Superior temporal gyrus (tissue), 1 donor: Measurements from ENCODE around the gene GPBP1.
"Not testable (repeated sequence)": the region's sequence is repeated elsewhere in the genome, so short reads cannot be mapped to it uniquely, and the experiment has no call there.

Experiments
- DNase-seq: peaks from one replicate; pipeline ENCODE4 v3.0.0-alpha.2; 2016; ENCODE audit errors: extremely low spot score

The GPBP1 gene

DNA sequence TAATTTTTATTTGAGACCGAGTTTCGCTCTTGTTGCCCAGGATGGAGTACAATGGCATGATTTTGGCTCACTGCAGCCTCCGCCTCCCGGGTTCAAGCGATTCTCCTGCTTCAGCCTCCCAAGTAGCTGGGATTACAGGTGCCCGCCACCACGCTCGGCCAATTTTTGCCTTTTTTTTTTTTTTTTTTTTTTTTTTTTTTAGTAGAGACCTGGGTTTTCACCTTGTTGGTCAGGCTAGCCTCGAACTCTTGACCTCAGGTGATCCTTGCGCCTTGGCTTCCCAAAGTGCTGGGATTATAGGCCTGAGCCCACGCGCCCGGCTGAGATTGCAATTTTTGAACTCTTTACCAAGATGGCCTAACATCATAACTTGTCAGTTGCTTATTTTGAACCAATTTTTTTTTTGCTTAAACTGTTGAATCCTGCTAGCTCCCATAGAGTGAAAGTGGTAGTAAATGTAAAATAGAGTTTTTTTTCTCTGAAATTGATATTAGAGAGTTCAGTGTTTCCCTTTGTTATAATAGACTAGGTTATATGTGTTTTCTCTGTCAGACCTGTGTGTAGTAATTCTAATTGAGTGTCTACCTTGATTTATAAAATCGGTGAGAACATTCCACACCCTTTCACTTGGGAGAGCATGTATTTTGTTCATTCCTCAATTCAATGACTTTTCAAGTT lies 3.8 kb downstream of the GPBP1 start:
- no peak for DNase-seq

DNA sequence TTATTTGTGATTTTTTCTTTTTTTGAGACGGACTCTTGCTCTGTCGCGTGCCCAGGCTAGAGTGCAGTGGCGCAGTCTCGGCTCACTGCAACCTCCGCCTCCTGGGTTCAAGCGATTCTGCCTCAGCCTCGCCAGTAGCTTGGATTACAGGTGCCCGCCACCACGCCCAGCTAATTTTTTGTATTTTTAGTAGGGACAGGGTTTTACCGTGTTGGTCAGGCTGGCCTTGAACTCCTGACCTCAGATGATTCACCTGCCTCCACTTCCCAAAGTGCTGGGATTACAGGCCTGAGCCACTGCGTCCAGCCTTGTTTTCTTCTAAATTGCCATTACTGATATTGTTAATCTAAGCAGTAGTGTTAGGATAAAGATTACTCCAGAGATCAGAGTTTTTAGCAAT lies 4.4 kb downstream of the GPBP1 start:
- not testable (repeated sequence) for DNase-seq

DNA sequence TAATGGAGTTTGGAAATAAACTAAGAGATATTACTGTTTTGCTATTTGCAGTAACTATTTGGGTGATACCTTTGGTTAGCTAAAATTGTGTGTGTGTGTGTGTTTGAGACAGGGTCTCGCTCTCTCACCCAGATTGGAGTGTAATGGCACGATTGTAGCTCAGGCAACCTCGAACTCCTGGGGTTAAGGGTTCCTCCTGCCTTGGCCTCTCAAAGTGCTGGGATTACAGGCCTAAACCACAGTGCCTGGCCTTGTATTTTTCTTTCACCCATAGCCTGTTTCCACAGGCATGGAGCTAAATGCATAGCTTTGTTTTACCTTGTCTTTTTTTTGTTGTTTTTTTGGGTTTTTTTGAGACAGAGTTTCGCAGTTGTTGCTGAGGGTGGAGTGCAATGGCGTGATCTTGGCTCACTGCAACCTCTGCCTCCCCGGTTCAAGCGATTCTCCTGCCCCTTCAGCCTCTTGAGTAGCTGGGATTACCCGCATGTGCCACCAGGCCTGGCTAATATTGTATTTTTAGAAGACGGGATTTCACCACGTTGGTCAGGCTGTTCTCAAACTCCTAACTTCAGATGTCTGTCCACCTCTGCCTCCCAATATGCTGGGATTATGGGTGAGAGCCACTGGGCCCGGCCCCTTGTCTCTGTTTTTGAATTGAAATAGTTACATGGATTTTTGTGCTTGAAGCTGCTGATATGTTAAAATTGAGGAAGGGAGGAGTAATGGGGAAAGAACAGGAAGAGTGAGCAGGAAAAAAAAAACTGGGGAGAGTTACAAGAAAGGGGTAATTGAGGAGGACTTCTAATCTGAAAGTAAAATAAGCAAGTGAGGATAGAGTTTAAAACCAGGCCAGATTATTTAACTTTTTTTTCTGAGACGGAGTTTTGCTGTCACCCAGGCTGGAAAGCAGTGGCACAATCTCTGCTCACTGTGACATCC lies 5.7 kb downstream of the GPBP1 start:
- no peak for DNase-seq

DNA sequence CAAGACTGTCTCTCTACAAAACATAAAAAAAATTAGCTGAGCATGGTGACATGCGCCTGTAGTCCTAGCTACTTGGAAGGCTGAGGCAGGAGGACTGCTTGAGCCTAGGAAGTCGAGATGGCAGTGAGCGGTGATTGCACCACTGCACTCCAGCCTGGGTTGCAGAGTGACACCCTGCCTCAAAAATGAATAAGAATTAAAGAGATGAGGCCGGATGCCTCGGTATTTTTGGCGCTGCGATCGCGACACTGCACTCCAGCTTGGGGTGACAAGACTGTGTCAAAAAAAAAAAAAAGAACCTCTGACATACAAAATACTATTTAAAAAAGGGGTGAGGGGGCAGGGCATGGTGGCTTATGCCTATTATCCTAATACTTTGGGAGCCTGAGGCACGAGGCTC lies 7.3 kb downstream of the GPBP1 start:
- DNase-seq, result no peak

DNA sequence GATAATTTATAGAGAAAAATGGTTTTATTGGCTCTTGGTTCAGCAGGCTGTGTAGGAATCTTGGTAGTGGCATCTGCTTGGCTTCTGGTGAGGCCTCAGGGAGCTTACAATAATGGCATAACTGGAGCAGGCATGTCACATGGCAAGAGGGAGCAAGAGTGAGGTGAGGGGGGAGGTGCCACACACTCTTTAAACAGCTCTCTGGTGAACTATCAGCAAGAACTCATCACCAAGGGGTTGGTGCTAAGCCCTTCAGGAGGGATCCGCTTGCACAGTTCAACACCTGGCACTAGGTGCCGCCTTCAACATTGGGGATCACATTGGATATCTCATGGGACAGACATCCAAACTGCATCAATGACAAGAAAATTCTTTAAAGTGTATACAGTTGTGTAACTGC lies 10.5 kb downstream of the GPBP1 start:
- DNase-seq, result no peak

DNA sequence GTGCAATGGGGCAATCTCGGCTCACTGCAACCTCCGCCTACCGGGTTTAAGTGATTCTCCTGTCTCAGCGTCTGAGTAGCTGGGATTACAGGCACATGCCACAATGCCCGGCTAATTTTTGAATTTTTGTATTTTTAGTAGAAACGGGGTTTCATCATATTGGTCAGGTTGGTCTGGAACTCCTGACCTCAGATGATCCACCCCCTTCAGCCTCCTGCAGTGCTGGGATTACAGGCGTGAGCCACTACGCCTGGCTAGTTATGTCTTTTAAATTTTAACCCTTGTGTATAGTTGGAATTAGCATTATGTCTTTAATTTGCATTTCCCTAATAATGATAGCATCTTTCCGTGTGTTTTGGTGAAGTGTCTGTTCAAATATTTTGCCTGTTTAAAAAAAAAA lies 11.5 kb downstream of the GPBP1 start:
- DNase-seq, result no peak

DNA sequence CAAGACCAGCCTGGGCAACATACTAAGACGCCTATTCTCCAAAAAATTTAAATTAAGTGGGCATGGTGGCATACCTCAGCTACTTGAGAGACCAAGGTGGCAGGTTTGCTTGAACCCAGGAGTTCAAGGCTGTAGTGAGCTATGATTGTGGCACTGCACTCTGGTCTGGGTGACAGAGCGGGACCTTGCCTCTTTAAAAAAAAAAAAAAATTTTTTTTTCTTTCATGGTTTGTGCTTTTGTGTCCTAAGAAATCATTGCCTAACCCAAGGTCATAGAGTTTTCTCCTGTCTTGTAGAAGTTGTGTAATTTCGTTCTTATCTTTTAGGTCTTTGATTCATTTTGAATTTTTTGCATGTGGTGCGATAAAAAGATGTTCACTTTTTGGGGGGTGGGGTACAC lies 12.3 kb downstream of the GPBP1 start:
- DNase-seq, result no peak

DNA sequence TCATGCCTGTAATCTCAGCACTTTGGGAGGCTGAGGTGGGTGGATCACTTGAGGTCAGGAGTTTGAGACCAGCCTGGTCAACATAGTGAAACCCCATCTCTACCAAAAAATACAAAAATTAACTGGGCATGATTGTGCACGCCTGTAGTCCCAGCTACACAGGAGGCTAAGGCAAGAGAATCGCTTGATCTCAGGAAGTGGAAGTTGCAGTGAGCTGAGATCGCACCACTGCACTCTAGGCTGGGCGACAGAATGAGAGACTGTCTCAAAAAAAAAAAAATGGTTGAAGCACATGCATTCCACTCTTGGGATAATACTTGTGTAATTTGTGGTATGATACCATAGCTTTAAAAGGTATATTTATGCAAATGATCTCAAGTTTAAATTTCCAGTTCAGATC lies 14.1 kb downstream of the GPBP1 start:
- not testable (repeated sequence) for DNase-seq

DNA sequence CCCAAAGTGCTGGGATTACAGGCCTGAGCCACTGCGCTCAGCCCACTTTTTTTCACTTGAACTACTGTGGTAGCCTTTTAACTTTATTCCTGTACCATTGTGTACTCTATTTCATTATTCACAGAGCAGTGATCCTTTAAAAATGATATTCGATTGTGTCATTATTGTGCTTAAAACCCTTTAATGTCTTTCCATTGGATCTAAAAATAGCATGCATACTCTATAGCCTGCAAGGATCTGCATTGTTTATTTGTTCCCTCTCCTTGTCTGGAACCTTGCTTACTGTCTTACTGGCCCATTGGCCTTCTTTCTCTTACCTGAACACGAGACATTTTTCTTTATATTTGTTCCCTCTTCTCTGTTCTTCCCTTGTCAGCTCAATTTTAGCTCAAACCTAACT lies 15.7 kb downstream of the GPBP1 start:
- DNase-seq, result no peak

DNA sequence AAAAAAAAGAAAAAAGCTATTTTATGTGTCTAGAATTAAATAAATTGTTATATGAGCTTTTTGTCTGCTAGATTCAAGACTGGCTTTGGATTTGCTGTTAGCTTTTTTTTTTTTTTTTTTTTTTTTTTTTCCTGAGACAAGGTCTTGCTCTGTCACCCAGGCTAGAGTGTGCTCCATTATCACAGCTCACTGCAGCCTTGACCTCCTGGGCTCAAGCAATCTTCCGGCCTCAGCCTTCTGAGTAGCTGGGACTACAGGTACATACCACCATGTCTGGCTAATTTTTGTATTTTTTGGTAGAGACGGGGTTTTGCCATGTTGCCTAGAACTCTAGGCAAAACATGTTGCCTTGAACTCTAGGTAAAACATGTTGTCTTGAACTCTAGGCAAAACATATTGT lies 16.7 kb downstream of the GPBP1 start:
- DNase-seq, result no peak

DNA sequence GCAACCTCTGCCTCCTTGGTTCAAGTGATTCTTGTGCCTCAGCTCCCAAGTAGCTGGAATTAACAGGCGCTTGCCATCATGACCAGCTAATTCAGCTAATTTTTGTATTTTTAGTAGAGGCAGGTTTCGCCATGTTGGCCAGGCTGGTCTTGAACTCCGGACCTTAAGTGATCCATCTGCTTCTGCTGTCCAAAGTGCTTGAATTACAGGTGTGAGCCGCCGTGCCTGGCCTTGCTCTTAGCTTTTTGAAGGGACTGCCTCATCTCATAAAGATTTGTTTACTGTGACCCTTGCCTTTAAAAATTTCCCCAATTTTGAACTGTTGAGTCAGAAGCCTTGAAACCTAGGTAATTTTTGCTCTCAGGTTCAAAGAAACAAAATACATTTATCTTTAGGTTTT lies 17.3 kb downstream of the GPBP1 start:
- no peak for DNase-seq

DNA sequence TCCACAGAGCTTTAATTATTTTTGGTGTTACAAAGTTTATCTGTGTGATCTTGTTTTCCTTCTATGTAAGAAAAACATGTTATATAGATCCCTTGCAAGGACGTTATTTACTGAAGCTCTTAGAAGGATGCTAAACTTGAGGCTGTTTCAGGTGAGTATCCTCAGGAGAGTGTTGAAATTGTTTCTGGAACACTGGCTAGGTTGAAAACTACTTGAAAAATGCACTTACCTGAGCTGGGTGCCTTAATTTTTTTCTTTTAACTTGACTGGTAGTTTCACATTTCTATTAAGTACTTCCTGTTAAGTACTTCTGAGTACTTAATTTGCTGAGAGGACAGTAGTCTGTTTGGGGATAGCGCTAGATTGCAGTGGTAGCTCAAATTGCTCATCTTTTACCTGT lies 18.1 kb downstream of the GPBP1 start:
- DNase-seq, result no peak

DNA sequence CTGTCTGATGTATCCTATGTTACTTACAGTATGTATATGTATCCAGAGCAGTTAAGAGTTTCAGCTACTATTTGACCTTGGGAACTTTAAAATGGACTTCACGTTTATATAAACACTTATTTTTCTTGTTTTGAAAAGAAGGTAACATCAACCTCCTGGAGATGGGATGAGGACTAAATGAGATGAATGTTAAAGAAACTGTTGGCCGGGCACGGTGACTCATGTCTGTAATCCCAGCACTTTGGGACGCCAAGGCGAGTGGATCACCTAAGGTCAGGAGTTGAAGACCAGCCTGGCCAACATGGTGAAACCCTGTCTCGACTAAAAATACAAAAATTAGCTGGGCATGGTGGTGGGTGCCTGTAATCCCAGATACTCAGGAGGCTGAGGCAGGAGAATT lies 19.0 kb downstream of the GPBP1 start:
- DNase-seq, result not testable (repeated sequence)

DNA sequence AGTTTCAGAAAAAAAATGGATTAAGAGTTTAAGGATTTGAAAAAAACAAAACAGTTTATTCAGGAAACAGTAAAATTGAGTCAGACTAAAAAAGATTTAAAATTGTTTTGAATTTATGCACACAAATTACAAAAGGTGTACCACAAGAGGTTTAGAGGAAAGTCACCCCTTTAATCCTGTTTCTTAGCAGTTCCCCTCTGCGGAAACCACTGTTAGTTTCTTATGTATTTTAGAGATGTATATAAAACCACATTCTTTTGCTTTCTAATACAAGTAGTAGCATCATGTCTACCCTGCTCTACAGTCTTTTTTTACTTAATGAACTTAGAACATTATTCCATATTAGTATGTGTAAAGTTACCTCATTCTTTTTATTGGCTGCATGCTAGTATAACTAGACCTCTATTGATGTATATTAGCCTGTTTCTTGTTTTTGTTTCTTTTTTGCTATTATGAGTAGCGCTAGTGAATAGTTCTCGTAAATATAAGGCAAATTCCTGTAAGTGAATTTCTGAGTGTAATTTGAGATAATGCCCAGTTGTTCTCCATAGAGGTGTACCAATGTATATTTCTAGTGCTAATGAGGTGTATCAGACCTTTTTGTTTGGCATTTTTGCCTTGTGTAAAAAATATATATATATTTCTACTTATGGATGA lies 20.0 kb downstream of the GPBP1 start:
- no peak for DNase-seq

DNA sequence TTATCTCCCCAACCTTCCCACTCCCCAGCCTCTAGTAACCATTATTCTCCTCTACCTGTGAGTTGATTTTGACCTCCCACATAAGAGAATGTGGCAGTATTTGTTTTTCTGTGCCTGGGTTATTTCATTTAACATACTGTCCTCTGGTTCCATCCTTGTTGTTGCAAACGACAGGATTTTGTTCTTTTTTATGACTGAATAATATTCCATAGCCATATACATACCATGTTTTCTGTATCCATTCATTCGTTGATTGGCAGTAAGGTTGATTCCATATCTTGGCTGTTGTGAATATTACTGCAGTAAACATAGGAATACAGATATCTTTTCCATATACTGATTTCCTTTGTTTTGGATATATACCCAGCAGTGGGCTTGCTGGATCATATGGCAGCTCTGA lies 20.8 kb downstream of the GPBP1 start:
- no peak for DNase-seq

DNA sequence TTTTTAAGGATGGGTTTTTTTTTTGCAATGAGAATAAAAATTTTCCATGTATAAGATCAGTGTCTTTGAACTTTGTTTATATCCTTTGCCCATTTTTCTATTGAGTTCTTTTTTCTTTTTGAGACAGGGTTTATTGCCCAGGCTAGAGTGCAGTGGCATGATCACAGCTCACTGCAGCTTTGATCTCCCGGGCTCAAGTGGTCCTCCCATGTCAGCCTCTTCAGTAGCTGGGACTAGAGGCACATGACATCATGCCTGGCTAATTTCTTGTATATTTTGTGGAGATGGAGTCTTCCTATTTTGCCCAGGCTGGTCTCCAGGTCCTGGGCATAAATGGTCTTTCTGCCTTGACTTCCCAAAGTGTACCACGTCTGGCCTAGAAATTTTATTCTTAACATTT lies 21.2 kb downstream of the GPBP1 start:
- no peak for DNase-seq

DNA sequence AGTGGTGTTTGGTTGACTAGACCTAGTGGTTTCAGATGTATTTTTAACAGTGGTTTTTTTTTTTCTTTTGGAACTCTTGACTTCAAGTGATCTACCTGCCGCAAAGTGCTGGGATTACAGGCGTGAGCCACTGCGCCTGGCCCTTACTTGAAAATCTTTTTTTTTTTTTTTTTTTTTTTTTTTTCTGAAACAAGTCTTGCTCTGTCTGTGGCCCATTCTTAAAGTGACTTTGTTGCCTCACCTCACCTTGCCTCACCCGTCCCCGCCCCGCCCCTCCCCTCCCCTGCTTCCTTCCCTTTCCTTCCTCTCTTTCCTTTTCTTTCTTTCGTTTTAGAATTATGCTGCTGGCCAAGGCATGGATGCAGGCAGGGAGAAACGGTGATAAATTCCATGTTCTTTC lies 26.0 kb downstream of the GPBP1 start:
- DNase-seq, result no peak

DNA sequence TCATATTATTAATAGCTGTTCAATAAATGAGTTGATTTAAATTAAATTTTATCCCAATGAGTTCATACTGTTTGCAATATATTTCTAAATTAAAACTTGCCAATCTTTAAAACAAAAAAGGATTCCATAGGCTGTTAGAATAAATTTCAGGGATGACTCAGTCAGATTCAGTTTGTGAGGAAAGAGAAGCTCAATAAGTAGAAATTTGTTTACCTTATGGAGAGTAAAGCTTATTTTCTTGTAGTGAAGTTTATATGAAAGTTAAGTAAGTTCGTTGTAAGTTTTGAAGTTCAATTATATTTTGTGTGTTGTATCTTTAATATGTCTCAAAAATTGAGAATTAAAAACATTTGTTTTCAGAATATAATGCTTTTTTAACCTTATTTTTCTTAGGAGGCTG lies 29.0 kb downstream of the GPBP1 start:
- no peak for DNase-seq

DNA sequence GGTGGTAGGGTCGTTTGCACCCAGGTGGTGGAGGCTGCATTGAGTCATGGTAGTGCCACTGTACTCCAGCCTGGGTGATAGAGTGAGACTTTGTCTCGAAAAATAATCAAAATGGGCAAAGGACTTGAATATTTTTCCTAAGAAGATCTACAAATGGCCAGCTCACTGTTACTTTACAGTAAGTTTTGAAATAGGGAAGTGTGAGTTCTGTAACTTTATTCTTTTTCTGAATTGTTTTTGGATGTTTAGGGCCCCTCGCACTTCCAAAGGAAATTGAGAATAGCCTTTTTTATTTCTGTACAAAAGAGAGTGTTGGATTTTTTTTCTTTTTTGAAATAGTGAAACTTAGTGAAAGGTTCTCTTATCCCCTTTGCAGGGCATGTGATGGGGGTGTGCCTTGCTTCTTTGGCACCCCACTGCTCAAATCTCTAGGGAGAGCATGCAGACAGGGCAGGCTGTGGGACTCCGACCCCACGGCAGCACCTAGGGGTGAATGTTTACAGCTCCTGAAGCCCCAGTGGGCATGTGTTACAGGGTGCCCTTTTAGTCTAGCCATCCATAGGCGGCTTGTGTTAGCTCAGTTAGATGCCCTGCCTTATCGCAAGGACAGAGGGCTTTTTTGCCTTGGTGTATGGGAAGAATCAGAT lies 33.3 kb downstream of the GPBP1 start:
- DNase-seq, result no peak

DNA sequence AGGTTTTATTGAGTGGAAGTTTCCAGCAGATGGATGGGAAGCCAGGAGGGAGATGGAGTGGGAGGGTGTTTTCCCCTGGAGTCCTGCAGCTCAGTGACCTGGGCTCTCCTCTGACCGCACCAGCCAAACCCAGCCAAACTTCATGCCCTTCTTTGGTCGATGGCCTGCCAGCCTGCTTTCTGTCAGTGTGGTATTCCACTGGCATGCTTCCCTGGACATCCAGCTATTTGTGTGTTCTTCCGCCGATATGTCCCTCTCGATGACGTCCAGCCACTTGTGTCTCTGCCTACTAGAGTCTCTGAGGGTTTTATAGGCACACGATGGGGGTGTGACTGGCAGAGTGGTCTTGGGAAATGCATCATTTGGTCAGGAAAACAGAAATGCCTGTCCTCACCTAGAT lies 33.8 kb downstream of the GPBP1 start:
- DNase-seq, result no peak

DNA sequence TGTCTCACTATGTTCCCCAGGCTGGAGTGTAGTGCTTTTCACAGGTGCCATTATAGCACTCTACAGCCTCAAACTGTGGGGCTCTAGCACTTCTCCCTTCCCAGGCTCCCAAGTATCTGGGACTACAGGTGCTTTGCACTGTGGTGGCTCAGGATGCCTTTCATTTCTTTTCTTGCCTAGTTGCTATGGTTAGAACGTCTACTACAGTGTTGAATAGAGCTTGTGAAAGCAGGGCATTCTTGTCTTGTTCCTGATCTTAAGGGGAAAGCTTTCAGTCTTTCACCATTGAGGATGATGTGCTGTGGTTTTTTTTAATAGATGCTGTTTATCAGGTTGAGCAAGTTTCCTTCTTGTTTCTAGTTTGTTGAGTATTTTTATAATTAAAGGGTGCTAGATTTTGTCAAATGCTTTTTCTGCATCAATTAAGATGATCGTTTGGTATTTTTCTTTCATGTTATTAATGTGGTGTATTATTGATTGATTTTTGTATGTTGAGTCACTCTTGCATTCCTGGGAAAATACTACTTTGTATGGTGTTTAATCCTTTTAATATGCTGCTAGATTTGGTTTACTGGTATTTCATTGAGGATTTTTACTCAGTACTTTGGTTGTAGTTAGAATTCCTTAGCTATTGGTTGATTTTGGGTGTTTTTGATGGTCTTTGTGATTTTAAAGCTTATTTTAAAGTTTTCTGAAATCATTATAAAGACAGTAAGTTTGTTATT lies 35.6 kb downstream of the GPBP1 start:
- DNase-seq, result no peak

DNA sequence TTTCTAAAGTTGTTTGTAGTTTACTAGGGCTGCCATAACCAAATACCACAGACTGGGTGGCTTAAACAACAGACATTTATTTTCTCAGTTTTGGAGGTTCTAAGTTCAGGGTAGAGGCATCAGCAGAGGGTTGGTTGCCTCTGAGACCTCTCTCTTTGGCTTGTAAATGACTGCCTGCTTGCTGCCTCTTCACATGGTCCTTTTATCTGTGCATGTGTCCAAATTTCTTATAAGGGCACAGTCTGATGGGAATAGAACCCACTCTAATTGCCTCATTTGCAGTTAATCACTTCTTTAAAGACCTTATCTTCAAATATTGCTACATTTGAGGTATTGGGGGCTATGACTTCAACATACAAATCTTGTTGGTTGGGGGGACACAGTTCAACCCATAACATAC lies 36.8 kb downstream of the GPBP1 start:
- no peak for DNase-seq
